Measurements from ENCODE around the gene PRSS57. TPM values are rescaled to one million over a fixed set of nuclear protein-coding genes. Genes with fewer than 3 reads are reported as not detected.

PRSS57 gene
- not detected in 2 replicates for total RNA-seq

DNA sequence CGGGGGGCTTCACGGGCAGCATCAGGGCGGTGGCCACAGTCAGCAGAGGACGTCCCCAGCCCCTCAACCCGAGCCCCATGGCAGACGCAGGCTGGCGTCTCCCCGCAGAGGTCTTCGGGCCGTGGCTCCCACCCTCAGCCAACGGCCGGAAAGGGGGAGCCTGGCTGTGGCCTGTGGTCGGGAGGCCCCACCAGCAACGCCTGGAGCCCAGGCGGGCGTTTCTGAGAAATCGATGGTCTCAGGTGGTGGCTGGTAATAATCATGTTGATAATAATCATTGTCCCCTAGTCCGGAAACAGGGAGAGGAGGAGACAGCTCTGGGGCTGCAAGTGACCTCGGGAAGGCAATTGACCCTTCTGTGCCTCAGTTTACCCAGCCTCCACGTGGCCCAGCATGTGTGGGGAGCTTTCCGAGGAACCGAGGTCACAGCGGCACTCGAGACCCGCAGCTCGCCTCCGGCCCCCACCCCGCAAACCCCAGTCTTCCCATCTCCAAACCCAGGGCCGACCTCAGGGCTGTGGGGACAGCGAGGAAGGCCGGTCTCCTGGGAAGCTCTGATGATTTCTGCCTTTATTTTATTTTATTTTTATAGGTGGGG, at the start of gene PRSS57:
Gene PRSS57 (minus strand): TSS at position 101 of the 598 bp plus-strand sequence. CDS start 22 bp downstream, at position 79.

GRCh38 chr19:708154-709143, 13.2 kb upstream of the PRSS57 start, which contains the start of gene PALM:
TSS of gene PALM (plus strand) at chr19:708935. CDS start at chr19:709147, 212 bp downstream.

DNA sequence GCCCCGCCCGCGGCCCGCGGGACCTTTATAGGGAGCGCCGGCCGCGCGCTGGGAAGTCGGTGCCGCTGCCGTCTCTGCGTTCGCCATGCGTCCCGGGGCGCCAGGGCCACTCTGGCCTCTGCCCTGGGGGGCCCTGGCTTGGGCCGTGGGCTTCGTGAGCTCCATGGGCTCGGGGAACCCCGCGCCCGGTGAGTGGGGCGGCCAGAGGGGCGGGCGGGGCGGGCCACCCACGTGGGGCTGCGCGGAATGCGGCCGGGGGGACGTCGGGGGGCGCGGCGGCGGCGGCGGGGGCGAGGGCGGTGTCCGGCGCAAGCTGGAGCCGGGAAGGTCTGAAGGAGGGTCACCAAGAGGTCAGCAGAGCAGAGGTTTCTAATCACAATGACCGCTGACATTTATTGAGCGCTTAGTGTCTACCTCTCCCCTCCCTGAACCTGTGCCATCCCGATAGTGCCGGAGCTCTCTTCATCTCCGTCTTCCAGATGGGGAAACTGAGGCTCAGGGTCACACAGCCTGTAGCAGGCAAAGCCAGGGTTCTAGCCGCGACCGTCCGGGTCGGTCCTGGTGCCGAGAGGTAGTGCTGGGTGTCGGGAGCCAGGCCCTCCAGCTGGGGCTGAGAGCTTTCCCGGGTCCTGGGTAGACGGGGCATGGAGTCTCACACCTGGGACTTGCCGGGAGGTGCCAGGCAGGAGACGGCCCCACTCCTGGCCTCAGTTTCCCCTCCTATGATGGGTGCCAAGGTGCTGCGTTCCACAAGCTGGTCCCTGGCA, 18.7 kb downstream of the PRSS57 start, which contains the start of gene FSTL3:
Gene FSTL3 (plus strand): TSS at position 54 of the 767 bp plus-strand sequence. CDS start 32 bp downstream, at position 86.

GRCh38 chr19:662962-663681, 32.1 kb downstream of the PRSS57 start, which contains the start of gene RNF126:
TSS of gene RNF126 (minus strand) at chr19:663214. CDS start at chr19:663121, 93 bp downstream.

GRCh38 chr19:639253-640160, 55.7 kb downstream of the PRSS57 start, which contains the start of gene FGF22:
TSS of gene FGF22 (plus strand) at chr19:639879. CDS start at chr19:639926, 47 bp downstream.

Other genes starting within 250 kb of the PRSS57 start
- gene SHC2, start 234.4 kb downstream of the PRSS57 start, total RNA-seq, result 2.6 and 4.5 TPM in 2 replicates
- gene MADCAM1, start 199.0 kb downstream of the PRSS57 start, total RNA-seq, result under 0.01 TPM in 1 of 2 replicates, not detected in the other
- 26.5 and 27.4 TPM in 2 replicates for gene TPGS1, start 188.0 kb downstream of the PRSS57 start, total RNA-seq
- 107 and 112 TPM in 2 replicates for gene CDC34, start 163.7 kb downstream of the PRSS57 start, total RNA-seq
- gene GZMM, start 151.4 kb downstream of the PRSS57 start, total RNA-seq, result not detected in 2 replicates
- gene BSG, start 122.9 kb downstream of the PRSS57 start, total RNA-seq, result 281 and 352 TPM in 2 replicates
- gene HCN2, start 105.6 kb downstream of the PRSS57 start, total RNA-seq, result 0.63 and 2.9 TPM in 2 replicates
- gene POLRMT, start 61.9 kb downstream of the PRSS57 start, total RNA-seq, result 26.4 and 40.2 TPM in 2 replicates
- 0.09 TPM in 1 of 2 replicates, not detected in the other for gene FGF22, start 55.6 kb downstream of the PRSS57 start, total RNA-seq
- 23.8 and 28.8 TPM in 2 replicates for gene RNF126, start 32.2 kb downstream of the PRSS57 start, total RNA-seq
- 19.2 and 77.1 TPM in 2 replicates for gene FSTL3, start 19.1 kb downstream of the PRSS57 start, total RNA-seq
- gene PALM, start 13.5 kb upstream of the PRSS57 start, total RNA-seq, result 2.8 and 6.8 TPM in 2 replicates
- gene MISP, start 55.7 kb upstream of the PRSS57 start, total RNA-seq, result under 0.01 TPM in 1 of 2 replicates, not detected in the other
- gene PTBP1, start 102.0 kb upstream of the PRSS57 start, total RNA-seq, result 129 and 144 TPM in 2 replicates
- 0.19 and 0.36 TPM in 2 replicates for gene PLPPR3, start 126.5 kb upstream of the PRSS57 start, total RNA-seq
- not detected in 2 replicates for gene AZU1, start 132.4 kb upstream of the PRSS57 start, total RNA-seq
- gene PRTN3, start 145.5 kb upstream of the PRSS57 start, total RNA-seq, result not detected in 2 replicates
- not detected in 2 replicates for gene ELANE, start 156.9 kb upstream of the PRSS57 start, total RNA-seq
- gene CFD, start 164.2 kb upstream of the PRSS57 start, total RNA-seq, result 0.28 and 1.4 TPM in 2 replicates
- gene MED16, start 197.7 kb upstream of the PRSS57 start, total RNA-seq, result 25.1 and 27.3 TPM in 2 replicates
- not detected in 2 replicates for gene RNU6-9, start 198.0 kb upstream of the PRSS57 start, total RNA-seq
- 18.2 and 23.4 TPM in 2 replicates for gene R3HDM4, start 217.8 kb upstream of the PRSS57 start, total RNA-seq
- not detected in 2 replicates for gene KISS1R, start 221.9 kb upstream of the PRSS57 start, total RNA-seq
- 4.9 and 8.7 TPM in 2 replicates for gene ARID3A, start 230.6 kb upstream of the PRSS57 start, total RNA-seq